Fibroblast of skin of abdomen (primary cell): Measurements from ENCODE around the gene C8G. TPM values are rescaled to one million over a fixed set of nuclear protein-coding genes. Genes with fewer than 3 reads are reported as not detected.

Experiments
- DNase-seq: peaks from one replicate; pipeline ENCODE4 v3.0.0-alpha.2; 2013
- polyA plus RNA-seq, 2 experiments: library from polyadenylated mRNA; unstranded; fragments of 120-200 nt; gene quantifications; one replicate each; pipeline ENCODE4 v1.2.1, GENCODE V29; 2013; ENCODE audit not compliant: insufficient read length in 2 of 2

The C8G gene
- polyA plus RNA-seq (2013, experiment 1 of 2; ENCODE audit: insufficient read length) = not detected
- 0.32 TPM for polyA plus RNA-seq (2013, experiment 2 of 2; ENCODE audit: insufficient read length)

DNA sequence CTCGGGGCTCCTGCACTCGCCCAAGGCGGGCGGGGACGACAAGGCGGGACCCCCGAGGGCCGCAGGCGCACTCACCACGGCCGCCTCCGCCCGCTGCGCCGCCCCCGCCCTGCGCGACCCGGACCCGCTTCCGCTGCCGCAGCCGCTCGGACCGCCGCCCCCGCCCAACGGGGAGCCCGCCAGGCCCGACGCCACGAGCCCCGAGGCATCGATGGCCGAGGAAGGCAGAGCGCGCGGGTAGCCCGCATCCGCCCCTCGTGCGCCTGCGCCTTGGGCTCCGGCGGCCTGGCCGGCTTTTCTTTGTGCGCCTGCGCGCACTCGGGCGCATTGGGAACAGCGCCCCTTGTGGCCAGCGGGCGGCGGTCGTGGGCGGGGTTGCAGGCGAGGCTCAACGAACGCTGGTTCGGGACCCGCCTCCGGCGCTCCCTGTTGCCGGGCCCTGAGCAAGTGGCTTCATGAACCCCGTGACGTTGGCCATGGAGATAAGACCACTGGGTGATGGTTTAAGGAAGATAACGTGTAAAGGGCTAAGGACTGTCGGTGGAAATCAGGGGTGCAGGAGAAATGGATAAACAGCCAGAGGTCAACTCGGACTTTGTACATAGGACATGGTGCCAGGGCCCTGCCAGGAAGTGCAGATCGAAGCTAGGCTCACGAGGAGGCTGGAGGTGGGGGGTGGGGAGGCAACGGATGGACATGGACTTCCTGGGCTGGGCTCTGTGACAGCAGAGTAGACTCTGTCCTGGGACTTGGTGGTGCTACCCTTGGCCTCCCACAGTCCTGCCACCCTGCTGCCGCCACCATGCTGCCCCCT is at the start of gene C8G, which contains the start of gene FBXW5:
Gene C8G, plus strand, starts transcription at position 725 of the 814 bp plus-strand sequence. Its CDS starts 78 bp downstream, at position 803.
Gene FBXW5, minus strand, starts transcription at position 220 of the 814 bp plus-strand sequence. CDS start 655 bp downstream, outside the sequence.
- DNase-seq = peak; percentile 93

GRCh38 chr9:136896027-136896426 is 49.0 kb upstream of the C8G start:
- no peak for DNase-seq

GRCh38 chr9:136898483-136899100 is 46.5 kb upstream of the C8G start:
- DNase-seq = no peak

- no peak for DNase-seq
Measured at GRCh38 chr9:136899196-136899595, 45.8 kb upstream of the C8G start.

DNA sequence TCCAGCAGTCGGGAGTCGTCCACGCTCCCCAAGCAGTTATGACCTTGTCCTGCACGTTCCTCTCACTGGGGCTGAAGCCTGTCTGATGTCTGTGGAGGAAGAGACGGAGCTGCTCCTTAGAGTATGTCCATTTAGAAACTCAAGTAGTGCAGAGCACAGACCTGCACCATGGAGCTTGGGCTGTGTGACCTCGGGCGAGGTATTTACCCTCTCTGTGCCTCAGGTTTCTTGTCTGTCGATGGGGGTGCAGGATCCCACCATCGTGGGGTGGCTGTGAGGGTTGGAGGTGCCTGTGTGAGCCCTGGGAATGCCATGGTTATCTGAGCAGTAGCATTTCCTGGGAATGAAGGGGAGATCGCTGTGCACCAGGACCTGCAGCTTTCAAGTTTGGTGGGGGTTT is 44.5 kb upstream of the C8G start:
- DNase-seq = no peak

- DNase-seq = no peak
Measured at GRCh38 chr9:136900988-136901515, 44.0 kb upstream of the C8G start.

GRCh38 chr9:136901516-136902258 is 43.4 kb upstream of the C8G start:
- DNase-seq = no peak

GRCh38 chr9:136902259-136902821 is 42.7 kb upstream of the C8G start:
- DNase-seq = no peak

GRCh38 chr9:136903041-136903554 is 41.9 kb upstream of the C8G start:
- DNase-seq = no peak

DNA sequence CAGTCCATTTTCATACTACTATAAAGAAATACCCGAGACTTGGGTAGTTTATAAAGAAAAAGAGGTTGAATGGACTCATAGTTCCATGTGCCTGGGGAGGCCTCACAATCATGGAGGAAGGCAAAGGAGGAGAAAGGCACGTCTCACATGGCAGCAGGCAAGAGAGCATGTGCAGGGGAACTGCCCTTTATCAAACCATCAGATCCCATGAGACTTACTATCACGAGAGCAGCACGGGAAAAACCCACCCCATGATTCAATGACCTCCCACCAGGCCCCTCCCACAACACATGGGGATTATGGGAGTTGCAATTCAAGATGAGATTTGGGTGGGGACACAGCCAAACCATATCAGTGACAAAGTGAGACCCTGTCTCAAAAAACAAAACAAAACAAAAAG is 38.8 kb upstream of the C8G start:
- no peak for DNase-seq

GRCh38 chr9:136907011-136907914 is 37.8 kb upstream of the C8G start:
- no peak for DNase-seq

GRCh38 chr9:136910197-136910900 is 34.7 kb upstream of the C8G start:
- no peak for DNase-seq

DNA sequence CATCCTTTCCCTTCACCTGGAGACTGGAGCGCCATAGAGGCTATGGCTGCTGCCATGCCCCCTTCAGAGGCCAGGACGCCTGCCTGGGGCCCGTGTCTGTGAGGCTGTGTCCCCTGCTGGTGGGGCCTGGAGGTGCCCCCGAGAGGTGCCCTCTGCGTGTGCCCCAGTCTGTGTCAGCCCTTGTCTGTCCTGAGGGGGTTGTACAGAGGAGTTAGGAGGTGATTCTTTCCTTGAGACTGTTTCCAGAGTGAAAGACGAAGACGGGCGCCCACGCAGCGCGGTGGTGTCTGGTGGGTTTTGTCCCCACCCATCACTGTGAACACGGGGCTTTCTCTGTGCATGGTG is 34.2 kb upstream of the C8G start:
- DNase-seq = no peak

DNA sequence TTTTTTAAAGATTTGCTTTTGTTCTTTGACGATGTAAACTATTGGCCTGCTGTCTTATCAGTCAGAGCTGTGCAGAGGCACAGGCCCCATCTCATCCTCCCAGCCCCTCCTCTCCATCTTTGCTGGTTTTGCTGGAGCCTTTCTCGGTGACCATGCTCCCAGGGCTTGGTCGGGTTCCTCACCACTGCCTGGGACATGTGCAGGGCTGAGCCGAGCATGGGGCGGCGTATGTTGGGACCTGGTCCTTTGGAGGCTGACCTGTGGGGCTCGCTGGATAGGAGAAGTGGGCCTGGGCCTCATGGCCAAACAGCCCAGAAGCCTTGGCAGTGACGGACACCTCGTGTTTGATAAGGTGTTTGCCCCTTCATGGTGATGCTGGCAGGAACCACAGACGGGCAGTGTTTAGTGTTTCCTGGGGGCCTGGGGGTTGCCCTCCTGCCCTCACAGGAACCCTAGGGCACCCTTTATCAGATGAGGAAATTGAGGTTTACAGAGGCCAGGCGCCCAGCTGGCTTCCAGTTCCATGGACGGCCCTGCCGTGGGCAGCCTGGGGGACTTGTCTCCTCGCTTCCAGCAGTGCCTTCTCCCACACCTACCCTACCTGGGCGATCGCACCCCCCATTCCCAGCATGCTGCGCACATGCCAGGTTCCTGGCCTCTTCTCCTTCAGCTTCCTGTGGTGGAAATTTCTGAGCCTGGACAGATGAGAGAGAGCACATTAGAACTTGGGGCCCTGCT is 31.2 kb upstream of the C8G start:
- no peak for DNase-seq

GRCh38 chr9:136915632-136916329 is 29.3 kb upstream of the C8G start:
- no peak for DNase-seq

- DNase-seq = no peak
Measured at GRCh38 chr9:136916330-136917184, 28.5 kb upstream of the C8G start.

DNA sequence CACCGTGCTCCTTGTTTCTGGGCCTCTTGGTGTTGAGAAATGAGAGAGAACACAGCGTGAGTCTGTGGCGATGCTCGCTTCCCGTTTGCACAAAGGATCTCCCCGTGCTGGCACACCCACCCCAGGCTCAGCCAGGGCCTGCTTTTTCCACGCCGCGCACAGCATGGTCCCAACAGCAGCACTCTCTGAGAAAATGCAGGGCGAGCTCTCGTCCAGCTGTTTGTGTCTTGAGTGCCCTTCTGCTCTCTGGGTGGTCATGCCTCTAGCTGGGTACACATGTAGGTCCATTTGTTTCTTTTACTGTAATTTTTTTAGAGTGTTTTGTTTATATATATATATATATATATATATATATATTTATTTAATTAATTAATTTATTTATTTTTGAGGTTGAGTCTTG is 27.1 kb upstream of the C8G start:
- no peak for DNase-seq

- DNase-seq = no peak
Measured at GRCh38 chr9:136920069-136920468, 25.0 kb upstream of the C8G start.
